HepG2 (cell line): ENCODE results near the gene SLC7A6OS. TPM values are rescaled to one million over a fixed set of nuclear protein-coding genes. Genes with fewer than 3 reads are reported as not detected.

Experiments used
- DNMT3B ChIP-seq: conservative IDR thresholded peaks from 2 replicates; pipeline ENCODE4 v1.6.1; 2016; ENCODE audit warnings: missing biosample characterization, control low read depth
- FOXO1 ChIP-seq: sonication (generic); formaldehyde crosslinking; IDR thresholded peaks from 2 replicates; pipeline ENCODE4 v1.4.0; 2020; ENCODE audit warnings: missing genetic modification reagents
- HNRNPLL ChIP-seq: fragments of 200-400 bp; formaldehyde crosslinking; IDR thresholded peaks from 2 replicates; pipeline ENCODE4 v1.6.1; 2017; ENCODE audit warnings: mild to moderate bottlenecking, low read depth, low read length; ENCODE audit not compliant: poor library complexity, severe bottlenecking
- IKZF5 ChIP-seq: IDR thresholded peaks from 2 replicates; pipeline ENCODE4 v1.6.1; 2018; ENCODE audit warnings: missing genetic modification reagents, mild to moderate bottlenecking, missing compliant biosample characterization
- JARID2 ChIP-seq: sonication (generic); formaldehyde crosslinking; IDR thresholded peaks from 2 replicates; pipeline ENCODE4 v1.8.1; 2023; ENCODE audit warnings: missing genetic modification reagents, inconsistent platforms; ENCODE audit not compliant: insufficient replicate concordance
- MTA3 ChIP-seq: sonication (generic); formaldehyde crosslinking; IDR thresholded peaks from 2 replicates; pipeline ENCODE4 v1.4.0; 2020; ENCODE audit warnings: missing genetic modification reagents
- MTF1 ChIP-seq: sonication (generic); formaldehyde crosslinking; IDR thresholded peaks from 2 replicates; pipeline ENCODE4 v1.5.0; 2020; ENCODE audit warnings: missing genetic modification reagents
- PBX3 ChIP-seq: sonication (generic); formaldehyde crosslinking; IDR thresholded peaks from 2 replicates; pipeline ENCODE4 v1.8.1; 2023; ENCODE audit warnings: missing genetic modification reagents, inconsistent platforms, borderline replicate concordance
- PHF8 ChIP-seq: sonication (generic); formaldehyde crosslinking; IDR thresholded peaks from 2 replicates; pipeline ENCODE4 v1.5.0; 2020; ENCODE audit warnings: missing genetic modification reagents
- SP2 ChIP-seq: sonication (generic); formaldehyde crosslinking; IDR thresholded peaks from 2 replicates; pipeline ENCODE4 v1.5.1; 2020; ENCODE audit warnings: mild to moderate bottlenecking, missing genetic modification reagents
- TCF7L2 ChIP-seq: IDR thresholded peaks from 2 replicates; pipeline ENCODE4 v1.6.1; 2011; ENCODE audit warnings: mild to moderate bottlenecking, low read depth, low read length, moderate library complexity
- ZC3H13 ChIP-seq: sonication (generic); formaldehyde crosslinking; IDR thresholded peaks from 2 replicates; pipeline ENCODE4 v1.8.1; 2023; ENCODE audit warnings: mild to moderate bottlenecking, missing genetic modification reagents, moderate library complexity
- ZNF10 ChIP-seq: sonication (generic); formaldehyde crosslinking; IDR thresholded peaks from 2 replicates; pipeline ENCODE4 v1.4.0; 2020; ENCODE audit warnings: mild to moderate bottlenecking, low read depth, missing genetic modification reagents, borderline replicate concordance
- ZNF281 ChIP-seq: sonication (generic); formaldehyde crosslinking; IDR thresholded peaks from 2 replicates; pipeline ENCODE4 v1.4.0; 2020; ENCODE audit warnings: missing genetic modification reagents, borderline replicate concordance
- ZNF33B ChIP-seq: sonication (generic); formaldehyde crosslinking; IDR thresholded peaks from 2 replicates; pipeline ENCODE4 v1.5.1; 2020; ENCODE audit warnings: mild to moderate bottlenecking, missing genetic modification reagents
- polyA plus RNA-seq, 8 experiments: library from polyadenylated mRNA; depleted of rRNA in 3 of 8; stranded (reverse) in 7 of 8; unstranded in 1 of 8; fragments of >200 nt; fragmentation: Illumina TruSeq in 4 of 8; extraction: Trizol in 4 of 8; gene quantifications; 2 replicates each; pipeline versions ENCODE4 v1.2.1 to v1.2.3, GENCODE V29; 2011 to 2016; ENCODE audit warnings: low read depth in 4 of 8, missing spikeins in 1 of 8, mixed read lengths in 1 of 8; ENCODE audit not compliant: insufficient read depth in 1 of 8
- total RNA-seq, 5 experiments: library from RNA; depleted of rRNA; stranded (reverse); fragments of >200 nt; fragmentation: Illumina TruSeq; extraction: Trizol; gene quantifications; 2 replicates each; pipeline ENCODE4 v1.2.3, GENCODE V29; 2016; ENCODE audit warnings: low read depth in 1 of 5
- TF ChIP-seq, protein P1 (sequence below): sonication (generic); formaldehyde crosslinking; IDR thresholded peaks from 2 replicates; pipeline ENCODE4 v1.5.0; 2020; ENCODE audit warnings: mild to moderate bottlenecking, low read depth, missing genetic modification reagents, borderline replicate concordance
- TF ChIP-seq, protein P2 (sequence below): sonication (generic); formaldehyde crosslinking; IDR thresholded peaks from 2 replicates; pipeline ENCODE4 v1.4.0; 2020; ENCODE audit warnings: missing genetic modification reagents
- TF ChIP-seq, protein P3 (sequence below): sonication (generic); formaldehyde crosslinking; IDR thresholded peaks from 2 replicates; pipeline ENCODE4 v1.5.1; 2020; ENCODE audit warnings: missing genetic modification reagents, mild to moderate bottlenecking, borderline replicate concordance

The SLC7A6OS gene
- total and polyA plus RNA-seq, 2 of the 13 experiments (the other 11 are each of a cell fraction or from before 2014, with no cell fraction given) = 11.2 to 21.5 TPM

- TF ChIP-seq PBX3 (CRISPR knock-in tag) (peak; percentile 99), DNMT3B (CRISPR knock-in tag) (peak; percentile 99), ZNF33B (CRISPR knock-in tag) (peak; percentile 100), MTF1 (CRISPR knock-in tag) (peak; percentile 98), JARID2 (CRISPR knock-in tag) (peak; percentile 99), TCF7L2 (no peak), FOXO1 (CRISPR knock-in tag) (peak; percentile 90), PHF8 (CRISPR knock-in tag) (peak; percentile 97), HNRNPLL (peak; percentile 94), ZNF10 (CRISPR knock-in tag) (no peak; the same call in 1 of the 2 replicates), ZNF281 (CRISPR knock-in tag) (peak; percentile 84), SP2 (peak; percentile 66; the same call in 1 of the 2 replicates), IKZF5 (CRISPR knock-in tag) (peak; percentile 100), MTA3 (CRISPR knock-in tag) (no peak), ZC3H13 (CRISPR knock-in tag) (peak; percentile 100)
- TF ChIP-seq, protein P1, sequence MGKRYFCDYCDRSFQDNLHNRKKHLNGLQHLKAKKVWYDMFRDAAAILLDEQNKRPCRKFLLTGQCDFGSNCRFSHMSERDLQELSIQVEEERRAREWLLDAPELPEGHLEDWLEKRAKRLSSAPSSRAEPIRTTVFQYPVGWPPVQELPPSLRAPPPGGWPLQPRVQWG (CRISPR knock-in tag) = peak; percentile 63; the same call in 1 of the 2 replicates
- TF ChIP-seq, protein P2, sequence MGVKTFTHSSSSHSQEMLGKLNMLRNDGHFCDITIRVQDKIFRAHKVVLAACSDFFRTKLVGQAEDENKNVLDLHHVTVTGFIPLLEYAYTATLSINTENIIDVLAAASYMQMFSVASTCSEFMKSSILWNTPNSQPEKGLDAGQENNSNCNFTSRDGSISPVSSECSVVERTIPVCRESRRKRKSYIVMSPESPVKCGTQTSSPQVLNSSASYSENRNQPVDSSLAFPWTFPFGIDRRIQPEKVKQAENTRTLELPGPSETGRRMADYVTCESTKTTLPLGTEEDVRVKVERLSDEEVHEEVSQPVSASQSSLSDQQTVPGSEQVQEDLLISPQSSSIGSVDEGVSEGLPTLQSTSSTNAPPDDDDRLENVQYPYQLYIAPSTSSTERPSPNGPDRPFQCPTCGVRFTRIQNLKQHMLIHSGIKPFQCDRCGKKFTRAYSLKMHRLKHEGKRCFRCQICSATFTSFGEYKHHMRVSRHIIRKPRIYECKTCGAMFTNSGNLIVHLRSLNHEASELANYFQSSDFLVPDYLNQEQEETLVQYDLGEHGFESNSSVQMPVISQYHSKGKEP (CRISPR knock-in tag) = peak; percentile 97
- TF ChIP-seq, protein P3, sequence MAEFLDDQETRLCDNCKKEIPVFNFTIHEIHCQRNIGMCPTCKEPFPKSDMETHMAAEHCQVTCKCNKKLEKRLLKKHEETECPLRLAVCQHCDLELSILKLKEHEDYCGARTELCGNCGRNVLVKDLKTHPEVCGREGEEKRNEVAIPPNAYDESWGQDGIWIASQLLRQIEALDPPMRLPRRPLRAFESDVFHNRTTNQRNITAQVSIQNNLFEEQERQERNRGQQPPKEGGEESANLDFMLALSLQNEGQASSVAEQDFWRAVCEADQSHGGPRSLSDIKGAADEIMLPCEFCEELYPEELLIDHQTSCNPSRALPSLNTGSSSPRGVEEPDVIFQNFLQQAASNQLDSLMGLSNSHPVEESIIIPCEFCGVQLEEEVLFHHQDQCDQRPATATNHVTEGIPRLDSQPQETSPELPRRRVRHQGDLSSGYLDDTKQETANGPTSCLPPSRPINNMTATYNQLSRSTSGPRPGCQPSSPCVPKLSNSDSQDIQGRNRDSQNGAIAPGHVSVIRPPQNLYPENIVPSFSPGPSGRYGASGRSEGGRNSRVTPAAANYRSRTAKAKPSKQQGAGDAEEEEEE (CRISPR knock-in tag) = no peak; the same call in 1 of the 2 replicates
Measured at GRCh38 chr16:68310774-68311511, at the start of gene SLC7A6OS, which contains the start of gene PRMT7 (continued).
